Neuronal stem cell (in vitro differentiated cells): Measurements from ENCODE around the gene MRGPRF.

ENCODE experiments used
- DNase-seq: peaks from one replicate; pipeline ENCODE4 v3.0.0-alpha.2; 2013; ENCODE audit warnings: low spot score
- H2AFZ ChIP-seq: one replicate; pipeline ENCODE4 v1.6.1; 2013; ENCODE audit warnings: mild to moderate bottlenecking, low read length, inconsistent platforms
- H2AK5ac ChIP-seq: 2 replicates; pipeline ENCODE4 v1.6.1; 2013; ENCODE audit warnings: low read depth, mild to moderate bottlenecking, inconsistent platforms, low read length, moderate library complexity, mixed read lengths
- H2BK120ac ChIP-seq: 2 replicates; pipeline ENCODE4 v1.6.1; 2013; ENCODE audit warnings: low read depth, mild to moderate bottlenecking, inconsistent platforms, low read length, moderate library complexity, mixed read lengths
- H2BK12ac ChIP-seq: one replicate; pipeline ENCODE4 v1.6.1; 2013; ENCODE audit warnings: low read length, inconsistent platforms
- H2BK15ac ChIP-seq: 2 replicates; pipeline ENCODE4 v1.6.1; 2013; ENCODE audit warnings: mild to moderate bottlenecking, low read length, inconsistent platforms, mixed read lengths
- H2BK5ac ChIP-seq: one replicate; pipeline ENCODE4 v1.6.1; 2013; ENCODE audit warnings: inconsistent platforms, mild to moderate bottlenecking, low read length, moderate library complexity
- H3K14ac ChIP-seq: one replicate; pipeline ENCODE4 v1.6.1; 2013; ENCODE audit warnings: low read length, inconsistent platforms
- H3K18ac ChIP-seq: 2 replicates; pipeline ENCODE4 v1.6.1; 2013; ENCODE audit warnings: low read length, inconsistent platforms
- H3K23ac ChIP-seq: 2 replicates; pipeline ENCODE4 v1.6.1; 2013; ENCODE audit warnings: low read depth, mild to moderate bottlenecking, mixed read lengths, low read length, inconsistent platforms; ENCODE audit not compliant: poor library complexity
- H3K27ac ChIP-seq: replicated peaks from 3 replicates; pipeline ENCODE4 v1.5.1; 2013; ENCODE audit warnings: low read length, inconsistent platforms
- H3K27me3 ChIP-seq, 3 experiments: 2 replicates each; pipeline ENCODE4 v1.6.1; 2013; ENCODE audit warnings: low read length in 3 of 3, mild to moderate bottlenecking in 2 of 3, inconsistent platforms in 1 of 3, low read depth in 1 of 3, mixed read lengths in 1 of 3, moderate library complexity in 1 of 3; ENCODE audit not compliant: control insufficient read depth in 3 of 3, insufficient read depth in 3 of 3
- H3K36me3 ChIP-seq, 2 donors: replicated peaks in 1 of 2; 2 replicates each; pipeline ENCODE4 v1.6.1; 2013; ENCODE audit warnings: low read length in 2 of 2; ENCODE audit not compliant: control insufficient read depth in 2 of 2, insufficient read depth in 2 of 2
- H3K4ac ChIP-seq: 2 replicates; pipeline ENCODE4 v1.6.1; 2013; ENCODE audit warnings: inconsistent platforms, mild to moderate bottlenecking, low read length, moderate library complexity
- H3K4me1 ChIP-seq, 2 donors: 1 replicate in 1 of 2; 2 replicates in 1 of 2; pipeline ENCODE4 v1.6.1; 2013; ENCODE audit warnings: low read length in 2 of 2, low read depth in 1 of 2; ENCODE audit not compliant: control insufficient read depth in 2 of 2, insufficient read depth in 1 of 2
- H3K4me2 ChIP-seq: one replicate; pipeline ENCODE4 v1.6.1; 2013; ENCODE audit warnings: mild to moderate bottlenecking, low read length, inconsistent platforms; ENCODE audit not compliant: insufficient read depth, poor library complexity, severe bottlenecking
- H3K4me3 ChIP-seq, 2 donors: 2 replicates each; pipeline ENCODE4 v1.5.1; 2013; ENCODE audit warnings: low read length in 2 of 2, mild to moderate bottlenecking in 2 of 2, inconsistent platforms in 1 of 2, moderate library complexity in 1 of 2
- H3K79me1 ChIP-seq: one replicate; pipeline ENCODE4 v1.6.1; 2013; ENCODE audit warnings: low read depth, mild to moderate bottlenecking, inconsistent platforms, low read length, moderate library complexity
- H3K9ac ChIP-seq: one replicate; pipeline ENCODE4 v1.6.1; 2013; ENCODE audit warnings: mild to moderate bottlenecking, low read depth, low read length, inconsistent platforms; ENCODE audit not compliant: poor library complexity
- H3K9me3 ChIP-seq, 2 donors: replicated peaks in 1 of 2; 2 replicates each; pipeline versions ENCODE3 to v1.6.1; 2013; ENCODE audit warnings: low read length in 2 of 2, mild to moderate bottlenecking in 2 of 2, inconsistent platforms in 1 of 2, low read depth in 1 of 2, mixed read lengths in 1 of 2, moderate library complexity in 1 of 2; ENCODE audit not compliant: control insufficient read depth in 2 of 2, insufficient read depth in 1 of 2
- H4K8ac ChIP-seq: one replicate; pipeline ENCODE4 v1.6.1; 2013; ENCODE audit warnings: low read depth, mild to moderate bottlenecking, inconsistent platforms, low read length, moderate library complexity
- H4K91ac ChIP-seq: one replicate; pipeline ENCODE4 v1.6.1; 2013; ENCODE audit warnings: low read length, low read depth, mild to moderate bottlenecking, inconsistent platforms; ENCODE audit not compliant: poor library complexity
- WGBS, 2 donors: extraction: QIAGEN DNeasy Blood & Tissue Kit; methylation state at CpG; one replicate each; pipeline ENCODE4 v1.1.7; 2013; ENCODE audit warnings: missing lambda C conversion rate in 2 of 2, mixed read lengths in 1 of 2; ENCODE audit not compliant: insufficient read length in 2 of 2, insufficient replicate concordance in 1 of 2; ENCODE audit errors: extremely low coverage in 2 of 2; 5-methylcytosine and 5-hydroxymethylcytosine counted together

Gene MRGPRF

DNA sequence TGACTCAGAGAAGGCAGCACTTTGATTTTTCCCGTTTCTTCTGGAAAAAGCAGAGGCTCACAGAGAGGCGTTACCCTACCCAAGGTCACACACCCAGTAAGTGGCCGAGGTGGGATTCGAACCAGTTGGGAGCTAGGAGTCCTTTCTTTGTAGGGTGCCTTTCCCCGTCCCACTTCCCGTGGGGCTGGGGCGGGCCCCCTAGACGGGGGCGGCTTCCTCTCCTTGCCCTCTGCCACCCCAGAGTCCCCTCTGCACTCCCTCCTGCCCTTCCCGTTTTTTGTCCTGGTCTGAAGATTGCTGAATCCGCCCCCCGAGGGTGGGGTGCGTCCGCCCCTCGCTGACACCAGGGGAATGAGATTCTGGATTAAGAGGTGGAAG lies 36.4 kb upstream of the MRGPRF start:
- Histone ChIP-seq H2BK15ac (no peak overlapping the region), H4K8ac (no peak overlapping the region), H3K27ac (no peak overlapping the region), H3K9ac (peak overlapping the region; percentile 93), H3K4me2 (peak overlapping the region; percentile 99), H3K4me3 (peak overlapping the region; percentile 86 to 92), H3K4me1 (peaks cover 7 to 12% of the 10 kb centered on the region in 2 donors), H3K4ac (no peak overlapping the region), H2AFZ (peak overlapping the region; percentile 97), H2BK5ac (no peak overlapping the region), H3K23ac (peak overlapping the region; percentile 78), H2AK5ac (peak overlapping the region; percentile 28), H2BK12ac (no peak overlapping the region), H3K18ac (no peak overlapping the region), H3K79me1 (peaks cover 14% of the 10 kb centered on the region), H3K36me3 (peaks cover 2 to 8% of the 10 kb centered on the region in 2 donors), H3K14ac (no peak overlapping the region), H3K9me3 (peaks cover 0 to 1% of the 10 kb centered on the region in 2 donors), H2BK120ac (no peak overlapping the region), H3K27me3 (no peaks in the 10 kb centered on the region), H4K91ac (no peak overlapping the region)
- WGBS, 2 donors, result no CpG with 5 or more reads among the region's 15 CpGs
- DNase-seq, result no peak

- peaks cover 11 to 12% of the 10 kb centered on the region in 2 donors for H3K4me1 ChIP-seq
- H2AK5ac ChIP-seq, result peak within 1 kb of the TSS; percentile 28
- peak; percentile 98 for DNase-seq
- H3K4me3 ChIP-seq, result peak within 1 kb of the TSS; percentile 86 to 92
- peak within 1 kb of the TSS; percentile 99 for H3K4me2 ChIP-seq
- peak within 1 kb of the TSS; percentile 51 for H3K14ac ChIP-seq
- peaks cover 0 to 2% of the 10 kb centered on the region in 2 donors for H3K36me3 ChIP-seq
- no peaks in the 10 kb centered on the region for H3K27me3 ChIP-seq
- no peak within 1 kb of the TSS for H3K27ac ChIP-seq
- H3K18ac ChIP-seq, result peak within 1 kb of the TSS; percentile 97
- H3K23ac ChIP-seq, result peak within 1 kb of the TSS; percentile 78
- H2BK120ac ChIP-seq, result peak within 1 kb of the TSS; percentile 84
- H2BK12ac ChIP-seq, result no peak within 1 kb of the TSS
- H3K9me3 ChIP-seq, result no peaks in the 10 kb centered on the region
- H3K9ac ChIP-seq, result peak within 1 kb of the TSS; percentile 93
- H3K79me1 ChIP-seq, result peaks cover 14% of the 10 kb centered on the region
- H4K8ac ChIP-seq, result peak within 1 kb of the TSS; percentile 58
- H2BK15ac ChIP-seq, result peak within 1 kb of the TSS; percentile 70
- H2AFZ ChIP-seq, result peak within 1 kb of the TSS; percentile 97
- no peak within 1 kb of the TSS for H4K91ac ChIP-seq
- no CpG with 5 or more reads among the region's 76 CpGs for WGBS, 2 donors
- no peak within 1 kb of the TSS for H2BK5ac ChIP-seq
- peak within 1 kb of the TSS; percentile 57 for H3K4ac ChIP-seq
These were observed 35.8 kb upstream of the MRGPRF start, which contains the start of gene TPCN2 for GRCh38 chr11:69048694-69049489. Gene TPCN2, plus strand, starts transcription at chr11:69048932. Its CDS starts 66 bp downstream, at chr11:69048998.

- Histone ChIP-seq H3K14ac (no peak overlapping the region), H3K4me2 (peak overlapping the region; percentile 34), H2BK120ac (no peak overlapping the region), H3K27ac (no peak overlapping the region), H3K79me1 (peaks cover 12% of the 10 kb centered on the region), H2BK12ac (no peak overlapping the region), H4K91ac (no peak overlapping the region), H3K4me3 (peak overlapping the region in 1 of 2 donors; percentile 86), H3K4me1 (peaks cover 11 to 12% of the 10 kb centered on the region in 2 donors), H3K27me3 (no peaks in the 10 kb centered on the region), H3K9ac (no peak overlapping the region), H2BK15ac (no peak overlapping the region), H4K8ac (no peak overlapping the region), H2AK5ac (peak overlapping the region; percentile 6), H2AFZ (peak overlapping the region; percentile 97), H3K23ac (no peak overlapping the region), H3K4ac (no peak overlapping the region), H2BK5ac (no peak overlapping the region), H3K18ac (no peak overlapping the region), H3K9me3 (no peaks in the 10 kb centered on the region), H3K36me3 (no peaks in the 10 kb centered on the region)
- no CpG with 5 or more reads among the region's 11 CpGs for WGBS, 2 donors
- DNase-seq, result no peak
These were observed 35.1 kb upstream of the MRGPRF start for GRCh38 chr11:69048031-69048693.
